Stimulated activated CD8-positive, alpha-beta memory T cell treated with anti-CD3 and anti-CD28 coated beads, Interleukin-4, amount 100 ng/mL, for 48 hours (primary cell): Measurements from ENCODE around the gene FAM219A.

Experiments used
- DNase-seq: peaks from one replicate; pipeline ENCODE4 v3.0.0-alpha.2; 2020

Gene FAM219A

GRCh38 chr9:34399729-34400128, 58.6 kb downstream of the FAM219A start:
- no peak for DNase-seq

GRCh38 chr9:34398875-34399274, 59.5 kb downstream of the FAM219A start:
- DNase-seq: no peak

GRCh38 chr9:34396276-34397214, 61.8 kb downstream of the FAM219A start:
- no peak for DNase-seq

GRCh38 chr9:34392511-34392910, 65.9 kb downstream of the FAM219A start:
- no peak for DNase-seq

- no peak for DNase-seq
Measured at GRCh38 chr9:34387239-34387638, 71.1 kb downstream of the FAM219A start.

- no peak for DNase-seq
Measured at GRCh38 chr9:34386656-34387055, 71.7 kb downstream of the FAM219A start.

GRCh38 chr9:34385561-34386230, 72.7 kb downstream of the FAM219A start:
- DNase-seq: no peak

GRCh38 chr9:34384368-34385165, 73.8 kb downstream of the FAM219A start:
- no peak for DNase-seq

GRCh38 chr9:34383904-34384303, 74.5 kb downstream of the FAM219A start:
- no peak for DNase-seq

- no peak for DNase-seq
Measured at GRCh38 chr9:34382879-34383278, 75.5 kb downstream of the FAM219A start.

GRCh38 chr9:34382054-34382453, 76.3 kb downstream of the FAM219A start:
- no peak for DNase-seq

GRCh38 chr9:34381323-34381722, 77.0 kb downstream of the FAM219A start:
- DNase-seq: no peak

- peak; percentile 82 for DNase-seq
Measured at GRCh38 chr9:34380511-34381315, 77.7 kb downstream of the FAM219A start.

- peak; percentile 41 for DNase-seq
Measured at GRCh38 chr9:34380034-34380510, 78.3 kb downstream of the FAM219A start.

GRCh38 chr9:34379334-34380033, 78.9 kb downstream of the FAM219A start:
- DNase-seq: peak; percentile 94

GRCh38 chr9:34378376-34379060, 79.9 kb downstream of the FAM219A start:
- DNase-seq: no peak

GRCh38 chr9:34377404-34377746, 81.0 kb downstream of the FAM219A start:
- no peak for DNase-seq

- DNase-seq: peak; percentile 98
Measured at GRCh38 chr9:34376596-34377403, 81.6 kb downstream of the FAM219A start, which contains the start of gene MYORG. Gene MYORG, minus strand, starts transcription at chr9:34376898. Its CDS starts 3,955 bp downstream, at chr9:34372943.

- DNase-seq: peak; percentile 62
Measured at GRCh38 chr9:34375901-34376595, 82.3 kb downstream of the FAM219A start.
